Testis (tissue), 3 donors: ENCODE results near the gene ASIC1. TPM values are rescaled to one million over a fixed set of nuclear protein-coding genes. Genes with fewer than 3 reads are reported as not detected.

Experiments used
- DNase-seq: peaks from one replicate; pipeline ENCODE4 v3.0.0-alpha.2; 2019
- H3K27ac ChIP-seq, 2 donors: fragments of 200-600 bp; sonication (generic); one replicate each; pipeline ENCODE4 v1.5.1; 2019
- H3K27me3 ChIP-seq: fragments of 200-600 bp; sonication (generic); one replicate; pipeline ENCODE4 v1.5.1; 2019
- H3K36me3 ChIP-seq: fragments of 200-600 bp; sonication (generic); one replicate; pipeline ENCODE4 v1.5.1; 2017; ENCODE audit warnings: low read depth; ENCODE audit errors: missing control alignments
- H3K4me1 ChIP-seq: fragments of 200-600 bp; sonication (generic); one replicate; pipeline ENCODE4 v1.5.1; 2019
- H3K4me3 ChIP-seq, 2 donors: fragments of 200-600 bp; sonication (generic); one replicate each; pipeline ENCODE4 v1.5.1; 2017 to 2019
- H3K9me3 ChIP-seq: fragments of 200-600 bp; sonication (generic); one replicate; pipeline ENCODE4 v1.5.1; 2017
- POLR2A ChIP-seq: fragments of 450-650 bp; IDR thresholded peaks from one replicate; pipeline ENCODE4 v1.6.1; 2017; ENCODE audit warnings: antibody characterized with exemption, mild to moderate bottlenecking, moderate library complexity
- WGBS, 2 donors: methylation state at CpG; one replicate each; pipeline ENCODE4 v1.1.5; 2018; 5-methylcytosine and 5-hydroxymethylcytosine counted together
- intact Hi-C: fragments of 100-400 bp; cut with DNase I; formaldehyde crosslinking; loops from one replicate; pipeline ENCODE4 v1.15.1; 2023; ENCODE audit warnings: low total_unique reads
- polyA plus RNA-seq: library from polyadenylated mRNA; stranded (reverse); fragments of 350-450 nt; fragmentation: Illumina TruSeq; extraction: RNeasy Lipid Tissue Mini Kit (QIAGEN cat#74804); gene quantifications from one replicate; pipeline ENCODE4 v1.2.3, GENCODE V29; 2014; ENCODE audit warnings: low read depth, low replicate concordance; ENCODE audit not compliant: insufficient read depth
- total RNA-seq, 2 donors: library from RNA; depleted of rRNA; stranded (reverse); fragments of >200 nt; gene quantifications; one replicate each; pipeline ENCODE4 v1.2.3, GENCODE V29; 2016
- TF ChIP-seq, protein P1 (sequence below), 3 experiments: fragments of 450-650 bp in 2 of 3; fragments of 200-600 bp in 1 of 3; sonication (generic) in 1 of 3; IDR thresholded peaks; one replicate each; pipeline ENCODE4 v1.5.1; 2016 to 2019; ENCODE audit warnings: antibody characterized with exemption in 3 of 3, mild to moderate bottlenecking in 2 of 3, moderate library complexity in 1 of 3

The ASIC1 gene
- total and polyA plus RNA-seq, 3 donors from 2014 or later, result 1.9 to 3.5 (median 2.7) TPM

DNA sequence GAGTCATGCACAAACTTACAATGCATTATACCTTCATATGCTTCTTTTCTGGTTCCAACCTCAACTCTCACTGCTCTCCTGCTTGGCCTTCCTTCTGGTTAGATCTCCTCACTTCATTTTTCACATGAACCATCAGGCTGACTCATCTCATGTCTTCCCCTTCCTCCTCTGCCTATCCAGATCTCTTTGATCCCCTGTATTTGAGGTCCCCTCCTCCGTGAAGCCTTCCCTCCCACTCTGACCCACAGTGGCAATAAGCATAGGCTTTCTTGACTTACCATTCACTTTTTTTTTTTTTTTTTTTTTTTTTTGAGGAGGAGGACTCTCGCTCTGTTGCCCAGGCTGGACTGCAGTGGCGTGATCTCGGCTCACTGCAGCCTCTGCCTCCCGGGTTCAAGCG, 14.7 kb upstream of the ASIC1 start:
- H3K27ac ChIP-seq, result no peak overlapping the region
- intact Hi-C loops, result no loop called here
- H3K36me3 ChIP-seq, result no peaks in the 10 kb centered on the region
- DNase-seq, result no peak
- H3K9me3 ChIP-seq, result no peaks in the 10 kb centered on the region
- TF ChIP-seq, protein P1, sequence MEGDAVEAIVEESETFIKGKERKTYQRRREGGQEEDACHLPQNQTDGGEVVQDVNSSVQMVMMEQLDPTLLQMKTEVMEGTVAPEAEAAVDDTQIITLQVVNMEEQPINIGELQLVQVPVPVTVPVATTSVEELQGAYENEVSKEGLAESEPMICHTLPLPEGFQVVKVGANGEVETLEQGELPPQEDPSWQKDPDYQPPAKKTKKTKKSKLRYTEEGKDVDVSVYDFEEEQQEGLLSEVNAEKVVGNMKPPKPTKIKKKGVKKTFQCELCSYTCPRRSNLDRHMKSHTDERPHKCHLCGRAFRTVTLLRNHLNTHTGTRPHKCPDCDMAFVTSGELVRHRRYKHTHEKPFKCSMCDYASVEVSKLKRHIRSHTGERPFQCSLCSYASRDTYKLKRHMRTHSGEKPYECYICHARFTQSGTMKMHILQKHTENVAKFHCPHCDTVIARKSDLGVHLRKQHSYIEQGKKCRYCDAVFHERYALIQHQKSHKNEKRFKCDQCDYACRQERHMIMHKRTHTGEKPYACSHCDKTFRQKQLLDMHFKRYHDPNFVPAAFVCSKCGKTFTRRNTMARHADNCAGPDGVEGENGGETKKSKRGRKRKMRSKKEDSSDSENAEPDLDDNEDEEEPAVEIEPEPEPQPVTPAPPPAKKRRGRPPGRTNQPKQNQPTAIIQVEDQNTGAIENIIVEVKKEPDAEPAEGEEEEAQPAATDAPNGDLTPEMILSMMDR (IDR thresholded peaks at IDR 0.05), result no peak
- TF ChIP-seq POLR2A, result no peak
- no peak overlapping the region for H3K4me3 ChIP-seq
- no peaks in the 10 kb centered on the region for H3K27me3 ChIP-seq
- H3K4me1 ChIP-seq, result no peaks in the 10 kb centered on the region
- WGBS, 2 donors, result 96 to 99% methylated on average over 6 of the region's 6 CpGs

DNA sequence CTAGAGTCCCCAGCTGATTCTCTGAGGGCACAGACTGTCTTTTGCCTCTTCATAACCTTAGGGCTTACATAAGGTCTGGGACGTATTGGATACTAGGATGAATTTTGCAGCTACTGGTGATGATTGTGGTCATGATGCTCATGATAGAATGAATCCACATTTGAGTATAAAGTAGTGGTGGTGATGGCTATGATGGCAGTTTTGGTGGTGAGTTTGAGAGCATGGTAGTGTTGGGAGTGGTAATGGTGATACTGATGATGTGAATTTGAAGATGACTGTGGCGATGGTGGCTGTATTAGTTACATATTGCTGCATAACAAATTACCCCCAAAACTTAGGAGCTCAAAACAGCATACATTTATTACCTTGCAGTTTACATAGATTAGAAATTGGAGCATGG, 14.1 kb upstream of the ASIC1 start:
- H3K4me1 ChIP-seq, result no peaks in the 10 kb centered on the region
- no peaks in the 10 kb centered on the region for H3K9me3 ChIP-seq
- DNase-seq, result no peak
- H3K36me3 ChIP-seq, result no peaks in the 10 kb centered on the region
- intact Hi-C loops, result no loop called here
- H3K27ac ChIP-seq, result no peak overlapping the region
- H3K27me3 ChIP-seq, result no peaks in the 10 kb centered on the region
- TF ChIP-seq POLR2A, result no peak
- TF ChIP-seq, protein P1 (IDR thresholded peaks at IDR 0.05), result no peak
- no peak overlapping the region for H3K4me3 ChIP-seq
- WGBS, 2 donors, result 82 to 92% methylated on average over 2 of the region's 2 CpGs

DNA sequence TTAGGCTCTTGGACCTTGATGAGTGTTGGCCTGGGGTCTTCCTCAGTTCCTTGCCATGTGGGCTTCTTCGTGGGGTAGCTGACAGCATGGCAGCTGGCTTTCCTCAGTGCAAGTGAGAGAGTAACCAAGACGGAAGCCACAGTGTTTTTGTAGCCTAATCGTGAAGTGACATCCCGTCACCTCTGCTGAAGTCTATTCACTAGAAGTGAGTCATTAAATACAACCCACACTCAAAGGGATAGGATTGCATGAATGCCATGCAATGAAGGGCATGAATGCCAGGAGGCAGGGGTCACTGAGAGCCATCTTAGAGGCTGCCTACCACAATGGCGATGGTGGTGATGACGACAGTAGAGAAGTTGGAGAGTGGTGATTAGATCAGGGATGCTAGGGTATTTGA, 13.5 kb upstream of the ASIC1 start:
- 69 to 70% methylated on average over 6 of the region's 6 CpGs for WGBS, 2 donors
- Histone ChIP-seq H3K36me3 (no peaks in the 10 kb centered on the region), H3K4me1 (no peaks in the 10 kb centered on the region), H3K9me3 (no peaks in the 10 kb centered on the region), H3K4me3 (no peak overlapping the region), H3K27me3 (no peaks in the 10 kb centered on the region), H3K27ac (no peak overlapping the region)
- intact Hi-C loops, result no loop called here
- no peak for TF ChIP-seq POLR2A
- TF ChIP-seq, protein P1 (IDR thresholded peaks at IDR 0.05), result no peak
- DNase-seq, result no peak

DNA sequence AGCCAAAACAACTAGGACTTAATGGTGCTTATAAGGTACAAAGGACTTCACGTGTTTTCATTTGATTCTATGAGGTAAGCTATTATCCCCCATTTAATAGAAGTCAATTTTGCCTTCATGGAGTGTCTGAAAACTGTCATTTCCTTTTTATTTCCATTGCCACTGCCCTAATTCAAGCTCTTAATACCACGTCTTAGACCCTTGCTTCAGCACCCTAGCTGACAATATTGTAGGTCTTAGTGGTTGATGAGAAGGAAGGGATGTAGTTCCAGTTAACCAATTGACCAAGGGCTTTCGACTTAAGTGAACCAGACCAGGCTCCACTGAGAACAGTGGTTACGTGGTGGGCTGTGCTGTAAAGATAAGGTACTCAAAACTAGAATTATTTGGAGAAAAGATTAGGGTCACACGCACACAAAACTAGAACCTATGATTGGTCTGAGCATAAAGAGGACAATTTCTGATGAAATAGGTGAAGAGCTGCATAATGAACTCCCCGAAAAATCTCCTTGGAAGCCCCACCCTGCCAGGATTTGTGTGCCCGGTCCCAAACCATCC, 9.6 kb upstream of the ASIC1 start:
- DNase-seq, result no peak

More for the DNA sequence above, 9.6 kb upstream of the ASIC1 start:
- TF ChIP-seq, protein P1 (IDR thresholded peaks at IDR 0.05), result no peak
- TF ChIP-seq POLR2A, result no peak
- Histone ChIP-seq H3K9me3 (no peaks in the 10 kb centered on the region), H3K4me1 (peaks cover 5% of the 10 kb centered on the region), H3K36me3 (no peaks in the 10 kb centered on the region), H3K27me3 (no peaks in the 10 kb centered on the region), H3K4me3 (no peak overlapping the region), H3K27ac (no peak overlapping the region)
- intact Hi-C loops, result no loop called here
- WGBS, 2 donors, result 94 to 96% methylated on average over 7 of the region's 7 CpGs
